ENCODE measurements around the gene RNFT2.

DNA sequence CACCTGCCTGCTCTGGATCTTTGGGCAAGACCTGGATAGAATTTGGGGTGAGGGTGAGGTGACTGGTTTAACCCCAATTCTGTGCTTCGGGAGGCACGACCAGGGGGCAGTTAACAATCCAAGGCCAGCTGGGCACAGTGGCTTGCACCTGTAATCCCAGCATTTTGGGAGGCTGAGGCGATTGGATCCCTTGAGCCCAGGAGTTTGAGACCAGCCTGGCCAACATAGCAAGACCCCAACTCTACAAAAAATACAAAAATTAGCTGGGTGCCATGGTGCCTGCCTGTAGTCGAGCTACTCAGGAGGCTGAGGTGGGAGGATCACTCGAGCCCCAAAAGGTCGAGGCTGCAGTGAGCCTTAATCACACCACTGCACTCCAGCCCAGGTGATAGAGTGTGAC lies 105.0 kb downstream of the RNFT2 start:
- TF ChIP-seq PRDM1 (tag by site-specific recombination; IDR thresholded peaks at IDR 0.05): no peak
- no peak for TF ChIP-seq ZNF169 (tag by site-specific recombination; IDR thresholded peaks at IDR 0.05)
- TF ChIP-seq, protein P1, sequence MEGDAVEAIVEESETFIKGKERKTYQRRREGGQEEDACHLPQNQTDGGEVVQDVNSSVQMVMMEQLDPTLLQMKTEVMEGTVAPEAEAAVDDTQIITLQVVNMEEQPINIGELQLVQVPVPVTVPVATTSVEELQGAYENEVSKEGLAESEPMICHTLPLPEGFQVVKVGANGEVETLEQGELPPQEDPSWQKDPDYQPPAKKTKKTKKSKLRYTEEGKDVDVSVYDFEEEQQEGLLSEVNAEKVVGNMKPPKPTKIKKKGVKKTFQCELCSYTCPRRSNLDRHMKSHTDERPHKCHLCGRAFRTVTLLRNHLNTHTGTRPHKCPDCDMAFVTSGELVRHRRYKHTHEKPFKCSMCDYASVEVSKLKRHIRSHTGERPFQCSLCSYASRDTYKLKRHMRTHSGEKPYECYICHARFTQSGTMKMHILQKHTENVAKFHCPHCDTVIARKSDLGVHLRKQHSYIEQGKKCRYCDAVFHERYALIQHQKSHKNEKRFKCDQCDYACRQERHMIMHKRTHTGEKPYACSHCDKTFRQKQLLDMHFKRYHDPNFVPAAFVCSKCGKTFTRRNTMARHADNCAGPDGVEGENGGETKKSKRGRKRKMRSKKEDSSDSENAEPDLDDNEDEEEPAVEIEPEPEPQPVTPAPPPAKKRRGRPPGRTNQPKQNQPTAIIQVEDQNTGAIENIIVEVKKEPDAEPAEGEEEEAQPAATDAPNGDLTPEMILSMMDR (tag by site-specific recombination; IDR thresholded peaks at IDR 0.05): no peak
- TF ChIP-seq YY1 (tag by site-specific recombination; IDR thresholded peaks at IDR 0.05): no peak
- TF ChIP-seq ZNF138 (tag by site-specific recombination; IDR thresholded peaks at IDR 0.05; ENCODE audit: borderline replicate concordance): no peak
- TF ChIP-seq, protein P2, sequence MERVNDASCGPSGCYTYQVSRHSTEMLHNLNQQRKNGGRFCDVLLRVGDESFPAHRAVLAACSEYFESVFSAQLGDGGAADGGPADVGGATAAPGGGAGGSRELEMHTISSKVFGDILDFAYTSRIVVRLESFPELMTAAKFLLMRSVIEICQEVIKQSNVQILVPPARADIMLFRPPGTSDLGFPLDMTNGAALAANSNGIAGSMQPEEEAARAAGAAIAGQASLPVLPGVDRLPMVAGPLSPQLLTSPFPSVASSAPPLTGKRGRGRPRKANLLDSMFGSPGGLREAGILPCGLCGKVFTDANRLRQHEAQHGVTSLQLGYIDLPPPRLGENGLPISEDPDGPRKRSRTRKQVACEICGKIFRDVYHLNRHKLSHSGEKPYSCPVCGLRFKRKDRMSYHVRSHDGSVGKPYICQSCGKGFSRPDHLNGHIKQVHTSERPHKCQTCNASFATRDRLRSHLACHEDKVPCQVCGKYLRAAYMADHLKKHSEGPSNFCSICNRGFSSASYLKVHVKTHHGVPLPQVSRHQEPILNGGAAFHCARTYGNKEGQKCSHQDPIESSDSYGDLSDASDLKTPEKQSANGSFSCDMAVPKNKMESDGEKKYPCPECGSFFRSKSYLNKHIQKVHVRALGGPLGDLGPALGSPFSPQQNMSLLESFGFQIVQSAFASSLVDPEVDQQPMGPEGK (tag by site-specific recombination; IDR thresholded peaks at IDR 0.05): no peak
- no peak for TF ChIP-seq ZNF837 (tag by site-specific recombination; IDR thresholded peaks at IDR 0.05)
- TF ChIP-seq, protein P3, sequence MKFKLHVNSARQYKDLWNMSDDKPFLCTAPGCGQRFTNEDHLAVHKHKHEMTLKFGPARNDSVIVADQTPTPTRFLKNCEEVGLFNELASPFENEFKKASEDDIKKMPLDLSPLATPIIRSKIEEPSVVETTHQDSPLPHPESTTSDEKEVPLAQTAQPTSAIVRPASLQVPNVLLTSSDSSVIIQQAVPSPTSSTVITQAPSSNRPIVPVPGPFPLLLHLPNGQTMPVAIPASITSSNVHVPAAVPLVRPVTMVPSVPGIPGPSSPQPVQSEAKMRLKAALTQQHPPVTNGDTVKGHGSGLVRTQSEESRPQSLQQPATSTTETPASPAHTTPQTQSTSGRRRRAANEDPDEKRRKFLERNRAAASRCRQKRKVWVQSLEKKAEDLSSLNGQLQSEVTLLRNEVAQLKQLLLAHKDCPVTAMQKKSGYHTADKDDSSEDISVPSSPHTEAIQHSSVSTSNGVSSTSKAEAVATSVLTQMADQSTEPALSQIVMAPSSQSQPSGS (tag by site-specific recombination; IDR thresholded peaks at IDR 0.05; ENCODE audit: low read depth): no peak
- no peak for TF ChIP-seq KLF16 (tag by site-specific recombination; IDR thresholded peaks at IDR 0.05)
- no peak for TF ChIP-seq SP7 (tag by site-specific recombination; IDR thresholded peaks at IDR 0.05)
- TF ChIP-seq, protein P4, sequence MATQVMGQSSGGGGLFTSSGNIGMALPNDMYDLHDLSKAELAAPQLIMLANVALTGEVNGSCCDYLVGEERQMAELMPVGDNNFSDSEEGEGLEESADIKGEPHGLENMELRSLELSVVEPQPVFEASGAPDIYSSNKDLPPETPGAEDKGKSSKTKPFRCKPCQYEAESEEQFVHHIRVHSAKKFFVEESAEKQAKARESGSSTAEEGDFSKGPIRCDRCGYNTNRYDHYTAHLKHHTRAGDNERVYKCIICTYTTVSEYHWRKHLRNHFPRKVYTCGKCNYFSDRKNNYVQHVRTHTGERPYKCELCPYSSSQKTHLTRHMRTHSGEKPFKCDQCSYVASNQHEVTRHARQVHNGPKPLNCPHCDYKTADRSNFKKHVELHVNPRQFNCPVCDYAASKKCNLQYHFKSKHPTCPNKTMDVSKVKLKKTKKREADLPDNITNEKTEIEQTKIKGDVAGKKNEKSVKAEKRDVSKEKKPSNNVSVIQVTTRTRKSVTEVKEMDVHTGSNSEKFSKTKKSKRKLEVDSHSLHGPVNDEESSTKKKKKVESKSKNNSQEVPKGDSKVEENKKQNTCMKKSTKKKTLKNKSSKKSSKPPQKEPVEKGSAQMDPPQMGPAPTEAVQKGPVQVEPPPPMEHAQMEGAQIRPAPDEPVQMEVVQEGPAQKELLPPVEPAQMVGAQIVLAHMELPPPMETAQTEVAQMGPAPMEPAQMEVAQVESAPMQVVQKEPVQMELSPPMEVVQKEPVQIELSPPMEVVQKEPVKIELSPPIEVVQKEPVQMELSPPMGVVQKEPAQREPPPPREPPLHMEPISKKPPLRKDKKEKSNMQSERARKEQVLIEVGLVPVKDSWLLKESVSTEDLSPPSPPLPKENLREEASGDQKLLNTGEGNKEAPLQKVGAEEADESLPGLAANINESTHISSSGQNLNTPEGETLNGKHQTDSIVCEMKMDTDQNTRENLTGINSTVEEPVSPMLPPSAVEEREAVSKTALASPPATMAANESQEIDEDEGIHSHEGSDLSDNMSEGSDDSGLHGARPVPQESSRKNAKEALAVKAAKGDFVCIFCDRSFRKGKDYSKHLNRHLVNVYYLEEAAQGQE (tag by site-specific recombination; IDR thresholded peaks at IDR 0.05): no peak
- no peak for TF ChIP-seq ZNF660 (tag by site-specific recombination; IDR thresholded peaks at IDR 0.05)
